Transverse colon (tissue), 4 donors: ENCODE results near the gene RAB28. TPM values are rescaled to one million over a fixed set of nuclear protein-coding genes. Genes with fewer than 3 reads are reported as not detected.

Experiments
- DNase-seq: peaks from one replicate; pipeline ENCODE4 v3.0.0-alpha.2; 2019
- H3K27ac ChIP-seq, 4 donors: fragments of 200-600 bp; sonication (generic); 2 replicates each; pipeline ENCODE4 v1.5.1; 2016 to 2018; ENCODE audit warnings: inconsistent platforms in 4 of 4
- H3K27me3 ChIP-seq: fragments of 200-600 bp; sonication (generic); 2 replicates; pipeline ENCODE4 v1.5.1; 2017; ENCODE audit warnings: inconsistent platforms
- H3K36me3 ChIP-seq, 4 donors: fragments of 200-600 bp; sonication (generic); 2 replicates each; pipeline ENCODE4 v1.5.1; 2017 to 2019; ENCODE audit warnings: inconsistent platforms in 4 of 4
- H3K4me1 ChIP-seq, 4 donors: fragments of 200-600 bp; sonication (generic); 2 replicates each; pipeline ENCODE4 v1.5.1; 2017 to 2020; ENCODE audit warnings: inconsistent platforms in 4 of 4
- H3K4me3 ChIP-seq, 4 donors: fragments of 200-600 bp; sonication (generic); 1 replicate in 1 of 4; 2 replicates in 3 of 4; pipeline versions ENCODE4 v1.5.1 to v1.6.1; 2017 to 2019; ENCODE audit warnings: inconsistent platforms in 4 of 4
- H3K9me3 ChIP-seq, 2 donors: fragments of 200-600 bp; sonication (generic); 2 replicates each; pipeline ENCODE4 v1.5.1; 2017 to 2019; ENCODE audit warnings: inconsistent platforms in 2 of 2
- CTCF ChIP-seq, 5 experiments: fragments of 200-600 bp in 3 of 5; fragments of 450-650 bp in 2 of 5; sonication (generic) in 3 of 5; IDR thresholded peaks; 1 replicate in 2 of 5; 2 replicates in 3 of 5; pipeline ENCODE4 v1.5.1; 2016 to 2017; ENCODE audit warnings: antibody characterized with exemption in 5 of 5, inconsistent platforms in 3 of 5, mild to moderate bottlenecking in 2 of 5, moderate library complexity in 1 of 5
- EP300 ChIP-seq: sonication (generic); formaldehyde crosslinking; IDR thresholded peaks from one replicate; pipeline ENCODE4 v1.6.1; 2017; ENCODE audit warnings: antibody characterized with exemption, low read depth
- POLR2A ChIP-seq: fragments of 450-650 bp; IDR thresholded peaks from one replicate; pipeline ENCODE4 v1.6.1; 2016; ENCODE audit warnings: antibody characterized with exemption, mild to moderate bottlenecking, moderate library complexity
- POLR2AphosphoS5 ChIP-seq, 3 donors: sonication (generic); formaldehyde crosslinking; IDR thresholded peaks; one replicate each; pipeline ENCODE4 v1.6.1; 2016; ENCODE audit warnings: antibody characterized with exemption in 3 of 3
- WGBS, 2 donors: methylation state at CpG; one replicate each; pipeline ENCODE4 v1.1.5; 2018; ENCODE audit warnings: low coverage in 1 of 2; 5-methylcytosine and 5-hydroxymethylcytosine counted together
- in situ Hi-C, 4 donors: fragments of 200-750 bp; cut with MboI; loops; one replicate each; pipeline versions ENCODE4 v1.15.0 to v1.15.1; 2017; ENCODE audit warnings: low sequenced_read_pairs in 3 of 4, low pct_ligation_motif_present in 1 of 4, low pct_unique_long_range_greater_than_20kb in 1 of 4
- intact Hi-C: fragments of 100-400 bp; cut with DNase I; formaldehyde crosslinking; loops from one replicate; pipeline ENCODE4 v1.15.1; 2023; ENCODE audit warnings: low total_unique reads
- total RNA-seq, 4 donors: library from RNA; depleted of rRNA; stranded (reverse); fragments of >200 nt; gene quantifications; one replicate each; pipeline ENCODE4 v1.1.0, GENCODE V29; 2016

Gene RAB28
- total RNA-seq, 4 donors from 2014 or later: 6.4 to 19.5 (median 17.8) TPM

GRCh38 chr4:13328591-13328990, 155.5 kb downstream of the RAB28 start:
- in situ Hi-C loops: no loop called here
- no peak overlapping the region for H3K27ac ChIP-seq
- peaks cover 0 to 4% (median 0%) of the 10 kb centered on the region in 4 donors for H3K4me1 ChIP-seq
- WGBS, 2 donors: 90% methylated on average over 2 of the region's 2 CpGs
- intact Hi-C loops: no loop called here
- no peak overlapping the region for H3K4me3 ChIP-seq
- TF ChIP-seq POLR2A (no peak), EP300 (no peak), CTCF (IDR thresholded peaks at IDR 0.05) (no peak), POLR2AphosphoS5 (IDR thresholded peaks at IDR 0.05) (no peak)
- H3K27me3 ChIP-seq: no peaks in the 10 kb centered on the region
- no peaks in the 10 kb centered on the region for H3K36me3 ChIP-seq
- no peak for DNase-seq
- no peaks in the 10 kb centered on the region for H3K9me3 ChIP-seq

GRCh38 chr4:13327991-13328390, 156.1 kb downstream of the RAB28 start:
- H3K4me1 ChIP-seq: peaks cover 0 to 4% (median 0%) of the 10 kb centered on the region in 4 donors
- intact Hi-C loops: no loop called here
- H3K4me3 ChIP-seq: no peak overlapping the region
- no peaks in the 10 kb centered on the region for H3K36me3 ChIP-seq
- WGBS, 2 donors: 91 to 97% methylated on average over 3 of the region's 3 CpGs
- TF ChIP-seq CTCF (IDR thresholded peaks at IDR 0.05): no peak
- no peak for TF ChIP-seq POLR2A
- TF ChIP-seq EP300: no peak
- TF ChIP-seq POLR2AphosphoS5 (IDR thresholded peaks at IDR 0.05): no peak
- in situ Hi-C loops: no loop called here
- no peak for DNase-seq
- no peak overlapping the region for H3K27ac ChIP-seq
- H3K9me3 ChIP-seq: no peaks in the 10 kb centered on the region
- no peaks in the 10 kb centered on the region for H3K27me3 ChIP-seq

GRCh38 chr4:13325744-13326143, 158.4 kb downstream of the RAB28 start:
- intact Hi-C loops: no loop called here
- Histone ChIP-seq H3K9me3 (peaks cover 0 to under 1% of the 10 kb centered on the region in 2 donors), H3K36me3 (no peaks in the 10 kb centered on the region), H3K27me3 (no peaks in the 10 kb centered on the region), H3K27ac (no peak overlapping the region), H3K4me3 (no peak overlapping the region), H3K4me1 (peaks cover 0 to 4% (median 0%) of the 10 kb centered on the region in 4 donors)
- TF ChIP-seq POLR2AphosphoS5 (IDR thresholded peaks at IDR 0.05) (no peak), POLR2A (no peak), CTCF (IDR thresholded peaks at IDR 0.05) (no peak), EP300 (no peak)
- DNase-seq: no peak
- in situ Hi-C loops: no loop called here
- 58% methylated on average over 3 of the region's 3 CpGs; no CpG with 5 or more reads in 1 of the 2 donors for WGBS, 2 donors

- Histone ChIP-seq H3K9me3 (peaks cover 0 to 4% of the 10 kb centered on the region in 2 donors), H3K36me3 (no peaks in the 10 kb centered on the region), H3K4me3 (no peak overlapping the region), H3K27me3 (no peaks in the 10 kb centered on the region), H3K4me1 (no peaks in the 10 kb centered on the region), H3K27ac (no peak overlapping the region)
- DNase-seq: no peak
- TF ChIP-seq POLR2A: no peak
- TF ChIP-seq CTCF (IDR thresholded peaks at IDR 0.05): no peak
- no peak for TF ChIP-seq POLR2AphosphoS5 (IDR thresholded peaks at IDR 0.05)
- no peak for TF ChIP-seq EP300
- 86 to 89% methylated on average over 3 of the region's 3 CpGs for WGBS, 2 donors
- in situ Hi-C loops: no loop called here
- intact Hi-C loops: no loop called here
Measured at GRCh38 chr4:13323921-13324320, 160.2 kb downstream of the RAB28 start.
